A549 (cell line): Measurements from ENCODE around the gene PET117.

ENCODE experiments used
- CTCF ChIP-seq: fragments of >200 bp; sonication (Bioruptor Twin); formaldehyde crosslinking; IDR thresholded peaks from 3 replicates; pipeline ENCODE4 v1.5.1; 2016
- ELK1 ChIP-seq: fragments of 150-350 bp; IDR thresholded peaks from 2 replicates; pipeline ENCODE4 v1.6.1; 2014; ENCODE audit warnings: low read depth, mild to moderate bottlenecking, low read length
- MAZ ChIP-seq: fragments of 150-350 bp; IDR thresholded peaks from 2 replicates; pipeline ENCODE4 v1.6.1; 2014; ENCODE audit warnings: antibody characterized with exemption, low read depth, low read length, borderline replicate concordance
- POLR2A ChIP-seq: IDR thresholded peaks from 2 replicates; pipeline ENCODE4 v1.6.1; 2012; ENCODE audit warnings: mild to moderate bottlenecking, low read length

GRCh38 chr20:18190338-18191233 is 52.9 kb downstream of the PET117 start:
- TF ChIP-seq CTCF (no peak), ELK1 (no peak), POLR2A (no peak), MAZ (no peak)
